Neural progenitor cell (in vitro differentiated cells): ENCODE measurements around the gene MYO1E.

ENCODE experiments used
- CTCF ChIP-seq: fragments of 200-600 bp; sonication (generic); IDR thresholded peaks from 2 replicates; pipeline ENCODE4 v1.5.1; 2017; ENCODE audit warnings: antibody characterized with exemption, mild to moderate bottlenecking
- EZH2 ChIP-seq: fragments of 200-600 bp; sonication (generic); IDR thresholded peaks from 2 replicates; pipeline ENCODE4 v1.6.1; 2017; ENCODE audit warnings: antibody characterized with exemption, mild to moderate bottlenecking, moderate library complexity
- EZH2phosphoT487 ChIP-seq: fragments of 200-600 bp; sonication (generic); IDR thresholded peaks from 2 replicates; pipeline ENCODE4 v1.6.1; 2017; ENCODE audit warnings: antibody characterized with exemption

- TF ChIP-seq CTCF (no peak), EZH2 (no peak), EZH2phosphoT487 (no peak)
Observed at GRCh38 chr15:59159210-59159609, 213.5 kb downstream of the MYO1E start.
